Measurements from ENCODE around the gene VPREB1. TPM values are rescaled to one million over a fixed set of nuclear protein-coding genes. Genes with fewer than 3 reads are reported as not detected.

Gene VPREB1
- total RNA-seq, 1 experiment from 2014 or later, result not detected

- peaks cover 100% of the 10 kb centered on the region for H3K27me3 Mint-ChIP-seq (ENCODE audit: low read depth)
- no peak overlapping the region for H3K27ac Mint-ChIP-seq
- no peak for ATAC-seq
- H3K36me3 Mint-ChIP-seq, result no peaks in the 10 kb centered on the region
- TF ChIP-seq NFATC4 (CRISPR knock-in tag; IDR thresholded peaks at IDR 0.05) (no peak), MXD4 (CRISPR knock-in tag; IDR thresholded peaks at IDR 0.05; ENCODE audit: borderline replicate concordance) (no peak), HMGA2 (CRISPR knock-in tag; IDR thresholded peaks at IDR 0.05) (no peak), GTF2I (CRISPR knock-in tag; conservative IDR thresholded peaks at IDR 0.05) (no peak), SP1 (CRISPR knock-in tag; conservative IDR thresholded peaks at IDR 0.05) (no peak), ZNF263 (CRISPR knock-in tag; IDR thresholded peaks at IDR 0.05; ENCODE audit: low read depth) (no peak), CREB1 (CRISPR knock-in tag; IDR thresholded peaks at IDR 0.05) (no peak), NR1H2 (CRISPR knock-in tag; IDR thresholded peaks at IDR 0.05) (no peak), ZNF512 (CRISPR knock-in tag; IDR thresholded peaks at IDR 0.05; ENCODE audit: borderline replicate concordance) (no peak), TEAD1 (CRISPR knock-in tag; IDR thresholded peaks at IDR 0.05) (no peak), ELF4 (CRISPR knock-in tag; IDR thresholded peaks at IDR 0.05; ENCODE audit: low read depth) (no peak), OVOL2 (CRISPR knock-in tag; IDR thresholded peaks at IDR 0.05; ENCODE audit: borderline replicate concordance) (no peak)
- DNase-seq (ENCODE audit: low spot score), result no peak
- H3K4me3 Mint-ChIP-seq, result no peak overlapping the region
- no peaks in the 10 kb centered on the region for H3K9me3 Mint-ChIP-seq
- no peaks in the 10 kb centered on the region for H3K4me1 Mint-ChIP-seq
- CTCF ChIA-PET, result interaction anchor here (1.4 kb wide), 1 partner anchor 181 kb away, joined by 3 read pairs; no protein-coding TSS in a partner anchor
- POLR2A ChIA-PET, result no interaction called here
Observed at GRCh38 chr22:22242488-22242887, 2.1 kb upstream of the VPREB1 start.

- Mint-ChIP-seq H3K9me3 (no peaks in the 10 kb centered on the region), H3K27me3 (ENCODE audit: low read depth) (peaks cover 100% of the 10 kb centered on the region), H3K27ac (no peak overlapping the region), H3K36me3 (no peaks in the 10 kb centered on the region), H3K4me3 (no peak overlapping the region), H3K4me1 (no peaks in the 10 kb centered on the region)
- TF ChIP-seq PRRX2 (CRISPR knock-in tag; IDR thresholded peaks at IDR 0.05) (no peak), GRHL2 (CRISPR knock-in tag; IDR thresholded peaks at IDR 0.05; ENCODE audit: insufficient replicate concordance, severe bottlenecking) (no peak), HMGA2 (CRISPR knock-in tag; IDR thresholded peaks at IDR 0.05) (no peak), ZNF396 (CRISPR knock-in tag; IDR thresholded peaks at IDR 0.05; ENCODE audit: borderline replicate concordance) (no peak)
- POLR2A ChIA-PET, result no interaction called here
- DNase-seq (ENCODE audit: low spot score), result no peak
- CTCF ChIA-PET, result interaction anchor here (0.7 to 2.5 kb wide), 3 partner anchors 8 to 182 kb away, joined by 3 to 12 read pairs (median 3); no protein-coding TSS in a partner anchor
- ATAC-seq, result no peak
Observed at GRCh38 chr22:22243033-22243680, 1.4 kb upstream of the VPREB1 start.

- CTCF ChIA-PET, result interaction anchor here (1.7 to 2.5 kb wide), 2 partner anchors 10 kb away, joined by 7 to 12 read pairs; no protein-coding TSS in a partner anchor
- no peaks in the 10 kb centered on the region for H3K4me1 Mint-ChIP-seq
Observed at GRCh38 chr22:22245256-22245909, 797 bp downstream of the VPREB1 start.

More at GRCh38 chr22:22245256-22245909, 797 bp downstream of the VPREB1 start:
- Mint-ChIP-seq H3K4me3 (no peak overlapping the region), H3K27ac (no peak overlapping the region), H3K9me3 (no peaks in the 10 kb centered on the region), H3K36me3 (no peaks in the 10 kb centered on the region), H3K27me3 (ENCODE audit: low read depth) (peaks cover 100% of the 10 kb centered on the region)
- no peak for DNase-seq (ENCODE audit: low spot score)
- POLR2A ChIA-PET, result no interaction called here
- ATAC-seq, result no peak
- no peak for TF ChIP-seq MLX (CRISPR knock-in tag; IDR thresholded peaks at IDR 0.05)
- no peak for TF ChIP-seq FOXJ3 (CRISPR knock-in tag; IDR thresholded peaks at IDR 0.05; ENCODE audit: borderline replicate concordance)
- TF ChIP-seq SMAD4 (CRISPR knock-in tag; IDR thresholded peaks at IDR 0.05), result no peak

Measured in WTC11 (cell line).